GOT3 (cell line): ENCODE results near the gene KLHDC7B.
"Not testable (repeated sequence)": the region's sequence is repeated elsewhere in the genome, so short reads cannot be mapped to it uniquely, and the experiment has no call there.

ENCODE experiments used
- DNase-seq: peaks from one replicate; lab custom pipeline; 2025; ENCODE audit warnings: mixed read lengths; lab: John Stamatoyannopoulos, UW

Gene KLHDC7B

DNA sequence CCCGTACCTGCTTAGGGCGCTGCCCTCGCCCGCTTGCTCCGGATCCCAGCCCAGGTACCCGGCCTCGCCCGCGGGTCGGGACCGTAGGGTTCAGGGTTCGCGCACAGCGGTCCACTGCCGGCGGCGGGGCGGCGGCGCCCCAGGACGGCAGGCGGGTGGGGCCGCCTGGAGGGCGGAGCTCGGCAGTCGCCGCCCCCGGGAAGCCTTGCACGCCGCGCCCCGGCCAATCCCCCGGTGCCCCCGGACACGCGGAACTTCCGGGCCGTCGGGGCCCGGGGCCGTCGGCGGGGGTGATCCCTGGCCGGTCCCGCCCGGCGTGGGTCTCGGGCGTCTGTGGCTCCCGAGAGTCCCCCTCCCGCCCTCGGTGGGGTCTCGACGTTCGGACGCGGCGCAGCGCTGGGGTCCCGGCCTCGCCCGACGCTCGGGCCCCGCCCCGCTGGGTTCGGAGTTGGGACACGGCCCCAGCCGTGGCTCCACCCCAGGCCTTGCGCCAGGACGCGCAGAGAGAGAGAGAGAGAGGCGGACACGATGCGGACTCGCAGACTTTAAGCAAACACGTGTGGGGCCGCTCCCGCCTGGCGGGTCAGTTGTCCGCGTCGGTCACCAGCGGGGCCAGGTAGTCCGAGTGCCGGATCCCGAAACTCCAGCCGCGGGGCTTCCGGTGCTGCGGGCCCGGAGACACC lies 15.7 kb upstream of the KLHDC7B start, which contains the start of gene TYMP:
TYMP (minus strand) TSS at position 116 of the 683 bp plus-strand sequence. CDS start 303 bp downstream, outside the sequence.
- peak; percentile 63 for DNase-seq

DNA sequence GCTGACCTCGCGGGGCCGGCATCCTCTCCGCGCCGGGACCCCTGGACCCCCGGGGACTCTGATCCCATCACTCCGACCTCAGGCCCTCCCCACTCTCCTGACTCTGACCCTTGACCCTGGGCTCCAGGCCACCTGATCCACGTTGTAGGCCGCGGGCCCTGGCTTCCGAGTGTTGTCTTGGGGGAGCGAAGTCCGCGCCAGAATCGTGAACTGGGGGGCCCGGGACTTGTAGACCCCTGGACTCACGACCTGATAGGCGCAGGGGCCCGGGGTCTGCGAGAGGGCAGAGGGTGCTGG lies 15.2 kb upstream of the KLHDC7B start:
- DNase-seq: peak; percentile 63

DNA sequence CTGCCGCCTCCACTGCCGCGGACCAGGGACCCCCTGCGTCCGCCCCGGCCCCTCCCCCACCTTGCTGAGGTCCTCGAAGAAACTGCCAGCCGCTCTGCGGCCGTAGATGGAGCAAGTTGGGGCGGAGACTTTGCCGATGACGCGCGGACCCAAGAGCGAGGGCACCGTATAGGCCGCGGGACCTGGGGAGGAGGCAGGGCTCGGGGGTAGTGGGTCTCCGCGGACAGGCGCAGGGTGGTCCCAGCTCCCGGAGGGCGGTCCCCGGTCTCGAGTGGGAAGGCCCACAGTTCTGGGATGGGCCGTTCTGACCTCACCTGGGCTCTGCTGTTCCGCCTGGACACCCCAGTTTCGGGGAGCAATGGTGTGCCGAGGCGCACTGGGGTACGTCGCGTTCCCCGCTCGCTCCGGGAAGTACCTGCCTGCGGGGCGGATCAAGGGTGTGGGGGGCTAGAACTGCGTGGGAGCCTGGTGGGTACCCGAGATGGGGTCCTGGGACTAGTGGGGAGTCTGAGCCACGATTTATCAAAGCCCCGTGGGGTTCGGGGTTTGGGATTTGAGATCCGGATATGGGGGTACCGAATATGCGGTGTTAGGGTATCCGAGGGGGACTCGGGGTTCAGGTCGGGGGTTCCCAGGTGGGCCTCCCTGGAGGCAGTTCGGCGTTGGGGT lies 14.7 kb upstream of the KLHDC7B start:
- DNase-seq: peak; percentile 44

DNA sequence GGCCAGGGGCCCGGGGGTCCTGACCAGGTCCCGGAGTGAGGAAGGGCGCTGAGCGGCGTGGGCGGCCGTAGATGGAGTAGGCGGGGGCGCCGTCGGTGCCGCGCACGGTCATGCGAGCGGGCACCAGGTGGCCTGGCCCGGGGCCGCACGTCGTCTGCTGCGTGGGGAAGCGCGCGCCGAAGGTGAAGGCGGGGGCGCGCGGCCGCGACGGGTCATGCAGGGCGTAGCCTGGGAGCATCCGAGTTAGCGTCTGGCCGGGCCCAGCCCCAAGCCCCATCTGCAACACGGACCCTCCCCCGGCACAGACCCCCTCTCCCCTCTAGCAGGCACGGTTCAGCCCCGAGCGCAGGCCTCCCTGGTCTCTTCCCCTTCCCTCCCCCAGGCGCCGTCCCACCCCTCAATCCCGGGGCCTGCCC lies 14.1 kb upstream of the KLHDC7B start:
- no peak for DNase-seq

DNA sequence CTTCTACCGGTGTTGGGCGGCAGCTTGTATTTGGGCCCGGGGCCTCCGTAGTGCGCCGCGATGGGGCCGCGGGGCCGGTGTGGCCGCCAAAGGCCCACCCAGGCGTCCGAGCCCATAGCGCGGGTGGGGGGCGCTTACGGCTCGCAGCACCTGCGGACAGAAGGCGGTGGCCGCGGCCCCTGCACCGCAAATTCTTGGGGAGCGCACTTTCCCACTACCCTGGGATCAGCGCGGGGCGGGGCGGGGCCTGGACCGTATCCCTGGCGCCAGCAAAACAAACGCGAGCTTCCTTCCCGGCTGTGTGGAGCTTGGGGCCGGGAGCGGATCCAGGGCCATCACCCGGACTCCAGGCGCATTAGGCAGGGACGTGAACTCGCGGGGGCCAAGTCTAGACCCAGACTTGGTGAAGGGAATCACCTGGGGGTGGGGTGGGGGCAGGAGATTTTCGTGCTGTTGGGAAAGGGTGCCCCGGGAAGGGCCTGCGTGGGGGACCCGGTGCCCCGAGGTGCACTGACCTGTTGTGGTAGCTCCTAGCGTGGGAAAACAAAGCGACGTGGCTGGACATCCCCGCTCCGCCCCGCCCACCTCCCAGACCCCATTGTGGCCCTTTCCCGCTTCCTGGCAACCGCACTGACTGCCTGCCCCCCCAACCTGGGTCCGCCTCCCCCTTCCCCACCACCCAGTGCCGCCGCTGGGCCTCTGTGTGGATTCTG lies 13.6 kb upstream of the KLHDC7B start:
- peak; percentile 17 for DNase-seq

DNA sequence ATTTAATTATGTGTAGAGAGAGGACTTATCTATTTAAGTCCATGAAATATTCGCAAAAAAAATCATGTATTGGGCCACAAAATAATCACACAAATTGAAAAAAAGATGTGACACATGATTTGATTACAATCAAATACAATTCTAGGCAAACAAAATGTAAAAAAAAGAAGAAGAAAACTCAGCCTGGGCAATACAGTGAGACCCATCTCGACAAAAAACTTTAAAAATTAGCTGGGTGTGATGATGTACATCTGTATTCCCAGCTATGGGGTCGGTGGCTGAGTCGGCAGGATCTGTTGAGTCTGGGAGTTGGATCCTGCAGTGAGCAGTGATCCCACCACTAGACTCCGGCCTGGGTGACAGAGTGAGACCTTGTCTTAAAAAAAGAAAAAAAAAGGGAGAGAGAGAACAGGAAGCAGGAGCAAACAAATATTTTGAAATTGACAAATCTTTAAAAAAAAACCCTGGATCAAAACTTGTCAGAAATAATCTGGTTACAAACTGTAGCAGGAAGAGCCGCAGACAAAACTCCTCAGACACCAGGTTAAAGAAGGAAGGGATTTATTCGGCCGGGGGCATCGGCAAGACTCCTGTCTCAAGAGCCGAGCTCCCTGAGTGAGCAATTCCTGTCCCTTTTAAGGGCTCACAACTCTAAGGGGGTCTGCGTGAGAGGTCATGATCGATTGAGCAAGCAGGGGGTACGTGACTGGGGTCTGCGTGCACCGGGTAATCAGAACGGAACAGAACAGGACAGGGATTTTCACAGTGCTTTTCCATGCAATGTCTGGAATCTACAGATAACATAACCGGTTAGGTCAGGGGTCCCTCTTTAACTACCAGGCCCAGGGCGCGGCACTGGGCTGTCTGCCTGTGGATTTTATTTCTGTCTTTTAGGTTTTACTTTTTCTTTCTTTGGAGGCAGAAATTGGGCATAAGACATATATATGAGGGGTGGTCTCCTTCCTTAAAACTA lies 12.6 kb upstream of the KLHDC7B start:
- DNase-seq: no peak

DNA sequence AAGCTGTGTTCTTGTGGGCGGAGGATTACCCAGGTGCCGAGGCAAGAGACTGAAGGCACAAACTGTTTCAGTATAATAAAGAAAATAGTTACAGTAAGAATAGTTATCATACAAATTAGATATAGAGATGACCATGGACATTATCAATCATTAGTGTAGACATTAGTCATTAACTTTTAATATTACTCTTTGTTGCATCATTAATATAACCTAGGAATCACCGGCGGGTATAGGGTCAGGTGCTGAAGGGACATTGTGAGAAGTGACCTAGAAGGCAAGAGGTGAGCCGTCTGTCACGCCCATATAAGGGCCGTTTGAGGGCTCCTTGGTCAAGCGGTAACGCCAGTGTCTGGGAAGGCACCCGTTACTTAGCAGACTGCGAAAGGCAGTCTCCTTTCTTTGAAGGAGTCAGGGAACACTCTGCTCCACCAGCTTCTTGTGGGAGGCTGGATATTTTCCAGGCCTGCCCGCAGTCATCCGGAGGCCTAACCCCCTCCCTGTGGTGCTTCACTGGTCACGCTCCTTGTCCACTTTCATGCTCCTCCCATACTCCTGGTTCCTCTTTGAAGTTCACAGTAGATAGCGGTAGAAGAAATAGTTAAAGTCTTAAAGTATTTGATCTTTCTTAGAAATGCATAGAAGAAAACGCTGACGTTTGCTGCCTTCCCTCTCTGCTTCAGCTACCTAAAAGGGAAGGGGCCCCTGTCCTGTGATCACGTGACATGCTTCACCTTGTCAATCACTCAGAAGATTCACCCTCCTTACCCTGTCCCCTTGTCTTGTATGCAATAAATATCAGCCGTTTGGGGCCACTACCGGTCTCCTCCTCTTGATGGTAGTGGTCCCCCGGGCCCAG lies 11.6 kb upstream of the KLHDC7B start:
- DNase-seq: not testable (repeated sequence)

DNA sequence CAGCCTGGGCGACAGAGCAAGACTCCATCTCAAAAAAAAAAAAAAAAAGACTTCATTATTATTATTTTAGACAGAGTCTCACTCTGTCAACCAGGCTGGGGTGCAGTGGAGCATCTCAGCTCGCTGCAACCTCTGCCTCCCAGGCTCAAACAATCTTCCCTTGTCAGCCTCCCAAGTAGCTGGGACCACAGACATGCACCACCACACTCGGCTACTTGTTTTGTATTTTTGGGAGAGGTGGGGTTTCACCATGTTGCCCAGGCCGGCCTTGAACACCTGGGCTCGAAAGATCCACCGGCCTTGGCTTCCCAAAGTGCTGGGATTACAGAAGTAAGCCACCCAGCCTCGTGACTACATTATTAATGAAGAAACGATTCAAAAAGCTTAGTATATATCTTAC lies 10.6 kb upstream of the KLHDC7B start:
- no peak for DNase-seq

DNA sequence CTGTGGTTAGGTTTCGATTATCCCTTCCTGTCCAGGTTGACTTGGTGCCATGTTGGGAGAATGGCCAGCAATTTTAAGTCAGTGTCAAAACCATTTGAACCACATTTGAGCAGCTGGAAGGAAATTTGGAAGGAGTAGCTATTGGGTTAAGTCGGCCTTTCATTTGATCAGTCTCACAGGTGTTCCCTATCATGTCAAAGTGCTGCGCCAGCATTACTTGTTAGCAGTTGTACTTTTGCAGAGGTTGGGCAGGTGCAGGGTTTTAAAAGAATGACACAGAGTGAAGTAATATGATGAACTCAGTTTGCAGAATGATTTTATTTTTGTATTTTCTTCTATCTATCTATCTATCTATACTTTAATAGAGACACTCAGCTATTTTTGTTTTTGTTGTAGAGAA lies 9.5 kb upstream of the KLHDC7B start:
- no peak for DNase-seq

DNA sequence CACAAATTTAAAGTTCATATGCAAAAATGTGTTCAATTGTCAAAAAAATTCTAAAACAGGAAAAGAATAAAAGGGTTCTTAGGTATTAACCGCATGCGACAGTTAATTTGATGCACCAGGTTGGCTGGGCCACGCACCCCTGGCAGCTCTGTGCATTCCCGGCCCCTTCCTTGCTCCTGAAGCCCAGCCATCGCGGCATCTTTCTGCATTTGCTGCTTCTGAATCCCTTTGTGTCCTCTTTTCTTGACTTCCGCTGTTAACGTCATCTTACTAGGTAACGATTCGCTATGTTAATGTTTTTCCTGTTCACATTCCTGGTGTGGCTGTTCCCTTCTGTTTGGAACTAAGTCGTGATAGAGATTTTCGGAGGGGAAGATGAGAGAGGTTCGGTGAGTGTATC lies 7.9 kb upstream of the KLHDC7B start:
- DNase-seq: no peak

DNA sequence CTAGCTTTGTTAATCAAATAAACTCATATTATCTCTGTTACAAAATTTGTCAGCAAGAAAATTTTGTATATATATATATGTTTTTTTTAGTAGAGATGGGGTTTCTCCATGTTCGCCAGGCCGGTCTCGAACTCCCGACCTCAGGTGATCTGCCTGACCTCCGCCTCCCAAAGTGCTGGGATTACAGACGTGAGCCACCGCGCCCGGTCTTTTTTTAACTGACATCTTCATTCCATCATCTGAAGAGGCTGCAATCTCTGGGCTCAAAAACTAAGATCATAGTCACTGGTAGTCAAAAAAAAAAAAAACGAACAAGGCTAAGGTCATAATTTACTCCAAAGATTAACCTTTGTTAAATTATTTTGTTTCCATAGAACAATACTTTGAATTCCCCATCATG lies 5.3 kb upstream of the KLHDC7B start:
- DNase-seq: no peak

DNA sequence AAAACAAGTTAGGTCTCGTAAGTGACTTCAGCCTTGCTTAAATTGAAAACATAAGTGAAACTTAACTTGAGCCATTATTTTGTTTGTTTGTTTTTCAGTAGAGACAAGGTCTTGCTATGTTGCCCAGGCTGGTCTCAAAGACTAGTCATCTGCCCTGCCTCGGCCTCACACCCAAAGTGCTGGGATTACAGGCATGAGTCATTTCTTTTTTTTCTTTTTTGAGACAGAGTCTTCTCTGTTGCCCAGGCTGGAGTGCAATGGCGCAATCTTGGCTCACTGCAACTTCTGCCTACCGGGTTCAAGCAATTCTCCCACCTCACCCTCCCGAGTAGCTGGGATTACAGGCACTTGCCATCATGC lies 4.1 kb upstream of the KLHDC7B start:
- DNase-seq: not testable (repeated sequence)

DNA sequence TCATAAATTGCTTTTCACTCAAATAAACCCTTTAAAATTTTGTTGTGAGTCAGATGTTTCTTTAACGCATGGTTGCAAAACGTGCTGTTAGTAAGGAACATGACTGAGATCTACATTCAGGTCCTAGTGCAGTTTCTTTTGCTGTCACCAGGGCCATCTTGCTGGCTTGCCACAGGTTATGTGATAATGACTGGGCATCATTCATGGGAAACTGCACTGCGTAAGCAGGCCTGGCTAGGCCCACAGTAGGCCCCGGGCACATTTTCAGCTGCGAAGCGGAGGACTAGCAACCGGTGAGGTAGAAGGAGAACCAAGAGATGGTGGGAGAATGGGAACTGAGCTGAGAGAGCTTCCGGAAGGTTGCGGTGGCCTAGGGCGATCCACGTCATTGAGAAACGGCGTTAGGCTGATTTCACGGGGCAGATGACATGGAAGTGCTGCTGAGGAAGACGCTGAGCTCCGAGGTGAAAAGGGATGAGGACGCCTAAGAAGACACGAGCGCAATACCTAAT lies 3.2 kb upstream of the KLHDC7B start:
- no peak for DNase-seq

DNA sequence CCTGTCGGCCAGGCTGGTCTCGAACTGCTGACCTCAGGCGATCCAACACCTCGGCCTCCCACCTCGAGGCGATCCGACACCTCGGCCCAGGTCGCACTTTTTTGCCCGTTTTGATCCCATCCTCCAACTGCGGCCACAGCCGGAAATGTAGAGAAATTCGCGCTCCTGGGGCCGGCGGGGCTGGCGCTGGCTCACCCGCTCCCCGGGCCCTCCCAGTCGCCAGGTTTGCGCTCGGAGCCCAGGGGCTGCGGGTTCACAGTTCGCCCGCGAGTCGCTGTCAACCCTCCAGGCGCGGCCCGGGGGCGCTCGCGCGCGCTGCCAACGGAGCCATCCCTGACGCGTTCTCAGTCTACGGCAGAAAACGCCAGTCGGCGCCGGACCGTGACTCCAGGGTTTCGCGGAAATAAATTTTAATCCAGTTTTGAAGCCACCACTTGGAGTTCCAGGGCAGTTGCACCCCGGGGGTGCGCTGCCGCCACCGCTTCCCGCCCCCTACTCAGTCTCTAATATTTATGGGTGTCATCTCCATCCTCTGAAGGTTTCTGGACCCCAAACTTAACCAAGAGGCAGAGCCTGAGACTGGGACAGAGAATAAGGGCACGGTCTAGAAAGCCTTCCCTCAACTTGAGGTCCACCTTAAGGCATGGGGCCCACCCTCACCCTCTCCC lies 1.5 kb upstream of the KLHDC7B start:
- no peak for DNase-seq

DNA sequence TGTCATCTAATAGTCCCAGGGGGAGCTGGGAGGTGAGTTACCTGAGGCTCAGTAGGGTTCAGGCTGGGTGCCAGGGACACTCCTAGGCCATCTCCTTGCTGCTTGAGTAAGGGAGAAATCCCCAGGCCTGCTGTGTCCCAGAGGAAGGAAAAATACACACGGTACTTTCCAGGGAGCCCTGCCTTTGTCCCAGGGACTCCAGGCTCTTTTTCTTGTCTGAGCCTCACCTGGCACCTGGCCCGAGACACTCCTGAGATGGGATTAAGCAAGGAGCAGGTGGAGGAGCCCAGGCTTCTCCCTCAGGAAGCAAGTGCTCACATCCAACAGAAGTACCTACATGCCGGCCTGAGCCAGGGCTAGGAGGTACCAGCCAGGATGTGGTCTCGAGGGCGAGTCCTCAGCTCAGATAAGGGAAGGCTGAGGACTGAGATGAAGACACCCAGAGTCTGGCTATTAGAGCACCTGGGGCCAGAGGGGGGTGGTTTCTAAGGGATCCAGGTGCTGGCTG lies 899 bp upstream of the KLHDC7B start:
- no peak for DNase-seq

DNA sequence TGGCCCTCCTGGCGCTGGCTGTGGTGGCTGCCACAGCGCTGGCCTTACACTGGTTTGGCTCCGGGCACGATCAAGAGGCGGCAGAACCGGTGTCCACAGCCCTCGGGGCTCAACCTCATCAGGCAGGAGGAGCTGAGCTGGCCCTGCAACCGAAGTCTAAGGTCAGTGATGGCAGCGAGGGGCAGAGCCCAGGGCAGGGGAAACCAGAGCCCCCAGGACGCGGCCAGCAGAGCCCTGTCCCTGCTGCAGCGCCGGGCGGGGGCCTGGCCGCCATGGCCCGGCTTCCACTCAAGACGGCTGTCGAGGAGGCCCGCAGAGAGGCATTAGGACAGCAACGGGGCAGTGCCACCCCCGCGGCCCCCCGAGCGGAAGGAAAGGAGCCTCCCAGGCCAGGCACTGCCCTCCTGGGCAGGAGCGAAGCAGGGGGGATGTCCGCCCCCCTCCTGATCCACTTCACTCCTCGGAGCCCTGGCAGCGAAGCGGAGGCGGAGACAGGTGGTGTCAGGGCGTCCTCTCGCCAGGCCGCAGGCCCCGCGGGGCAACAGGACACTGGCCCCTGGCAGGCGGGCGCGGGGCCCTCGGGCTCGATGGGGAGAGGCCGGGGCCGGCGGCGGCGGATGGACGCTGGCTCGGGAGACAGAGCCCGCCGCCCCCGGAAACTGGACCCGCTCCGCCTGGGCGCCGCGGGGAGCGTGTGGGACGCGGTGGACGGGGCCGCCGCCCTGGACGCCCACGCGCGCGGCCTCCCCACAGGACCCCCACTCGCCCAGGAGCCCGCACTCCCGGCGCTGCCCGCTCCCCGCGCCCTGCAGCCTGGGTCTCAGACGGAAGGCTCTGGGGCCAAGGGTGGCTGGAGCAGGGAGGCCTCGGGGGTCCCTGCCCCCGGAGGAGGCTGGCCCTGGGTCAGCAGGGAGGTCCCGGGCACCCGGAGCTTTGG lies 895 bp downstream of the KLHDC7B start:
- no peak for DNase-seq

DNA sequence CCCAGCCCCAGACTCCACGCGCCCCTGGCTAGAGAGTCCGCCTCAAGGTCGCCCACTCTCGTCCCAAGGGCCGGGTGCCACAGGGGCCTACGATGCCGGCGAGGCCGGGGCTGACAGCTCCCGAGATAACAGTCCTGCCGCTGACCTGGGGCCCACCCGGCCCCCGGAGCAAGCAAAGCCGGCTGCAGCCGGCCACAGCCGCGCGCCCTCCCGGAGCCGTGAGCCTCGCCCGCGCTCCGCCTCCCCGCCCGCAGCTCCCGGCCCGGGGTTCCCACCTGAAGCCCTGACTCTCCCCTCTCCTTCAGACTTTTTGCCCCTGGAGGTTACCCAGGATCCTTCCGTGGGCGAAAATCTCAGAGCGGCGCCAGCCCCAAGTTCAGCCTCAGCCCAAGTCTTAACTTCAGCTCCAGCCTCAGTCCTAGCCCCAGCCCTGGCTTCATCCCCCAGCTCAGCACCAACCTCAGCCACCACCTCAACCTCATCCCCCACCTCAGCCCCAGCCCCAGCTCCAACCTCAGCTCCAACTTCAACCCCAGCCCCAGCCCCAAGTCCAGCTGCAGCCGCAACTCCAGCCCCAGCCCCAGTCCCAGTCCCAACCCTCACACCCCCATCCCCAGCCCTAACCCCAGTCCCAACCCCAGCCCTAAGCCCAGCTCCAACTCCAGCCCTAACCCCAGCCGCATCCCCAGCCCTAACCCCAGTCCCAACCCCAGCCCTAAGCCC lies 1.7 kb downstream of the KLHDC7B start:
- DNase-seq: no peak
